Adipose tissue (tissue), 3 donors: Measurements from ENCODE around the gene VCAM1. TPM values are rescaled to one million over a fixed set of nuclear protein-coding genes. Genes with fewer than 3 reads are reported as not detected.

Experiments used
- H3K27ac ChIP-seq: one replicate; pipeline ENCODE4 v1.5.1; 2013; ENCODE audit warnings: low read depth, low read length
- WGBS, 3 donors: extraction: QIAGEN DNeasy Blood & Tissue Kit; methylation state at CpG; one replicate each; pipeline ENCODE4 v1.1.7; 2013; 5-methylcytosine and 5-hydroxymethylcytosine counted together
- polyA plus RNA-seq, 3 donors: library from polyadenylated mRNA; stranded (reverse); fragments of 200-250 nt; gene quantifications; one replicate each; pipeline ENCODE4 v1.2.3, GENCODE V29; 2013
- donor health status: healthy with polysubstance abuse.
- donor health status: Bipolar disorder and iron deficiency.
- donor health status: healthy.

The VCAM1 gene
- polyA plus RNA-seq, 3 donors: 4.2 to 44.4 (median 26.7) TPM

GRCh38 chr1:100720751-100721150 is 1.2 kb downstream of the VCAM1 start:
- H3K27ac ChIP-seq: no peak overlapping the region

GRCh38 chr1:100721526-100722207 is 2.1 kb downstream of the VCAM1 start:
- WGBS, 3 donors: 32 to 38% (median 37%) methylated on average over 9 of the region's 9 CpGs

GRCh38 chr1:100722221-100722620 is 2.7 kb downstream of the VCAM1 start:
- no peak overlapping the region for H3K27ac ChIP-seq

More at GRCh38 chr1:100721526-100722207, 2.1 kb downstream of the VCAM1 start:
- no peak overlapping the region for H3K27ac ChIP-seq

DNA sequence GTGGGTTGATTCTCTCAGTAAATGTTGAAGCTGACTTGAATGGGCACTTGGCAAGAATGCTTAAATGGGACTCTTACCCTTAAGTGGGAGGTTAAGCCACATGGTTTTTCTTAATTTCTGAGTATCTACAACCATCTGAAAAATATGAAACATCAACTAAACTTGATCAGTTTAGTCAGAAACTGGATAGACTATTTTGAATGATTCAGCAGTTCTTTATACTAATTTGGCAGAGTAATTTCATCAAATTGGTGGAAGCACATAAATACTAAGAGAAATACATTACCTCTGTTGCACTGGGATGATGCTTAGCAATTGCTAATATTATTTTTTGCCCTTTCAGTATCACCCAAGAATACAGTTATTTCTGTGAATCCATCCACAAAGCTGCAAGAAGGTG is 4.7 kb downstream of the VCAM1 start:
- H3K27ac ChIP-seq: no peak overlapping the region

DNA sequence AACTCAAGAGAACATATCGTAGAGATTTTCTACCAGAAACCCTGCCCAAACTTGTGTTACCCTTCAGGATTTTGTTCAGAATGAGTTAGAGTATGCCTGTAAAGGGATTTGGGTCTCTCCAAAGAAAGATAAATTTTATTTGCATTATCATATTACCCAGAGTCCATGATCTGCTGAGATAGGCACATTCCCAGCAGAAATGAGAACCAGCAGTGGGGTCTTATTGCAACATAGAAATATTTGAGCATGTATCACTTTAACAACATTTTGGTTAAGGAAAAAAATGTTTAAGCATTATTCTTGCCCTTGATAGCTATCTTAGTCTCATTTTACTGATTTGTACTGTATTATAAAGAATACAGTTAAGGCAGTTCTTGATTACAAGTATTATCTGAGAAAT is 10.6 kb downstream of the VCAM1 start:
- H3K27ac ChIP-seq: no peak overlapping the region
- 73 to 88% (median 78%) methylated on average over 1 of the region's 1 CpG for WGBS, 3 donors

DNA sequence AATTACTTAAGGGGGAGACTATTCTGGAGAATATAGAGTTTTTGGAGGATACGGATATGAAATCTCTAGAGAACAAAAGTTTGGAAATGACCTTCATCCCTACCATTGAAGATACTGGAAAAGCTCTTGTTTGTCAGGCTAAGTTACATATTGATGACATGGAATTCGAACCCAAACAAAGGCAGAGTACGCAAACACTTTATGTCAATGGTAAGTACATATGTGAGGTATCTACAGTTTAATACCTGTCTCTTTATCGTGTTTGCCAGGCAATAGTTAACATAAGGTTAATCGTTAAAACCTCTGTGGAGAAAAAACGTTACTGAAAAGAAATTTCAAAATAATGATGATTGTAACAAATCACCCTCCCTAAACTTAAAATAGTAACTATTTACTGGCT is 11.8 kb downstream of the VCAM1 start:
- 44 to 88% (median 87%) methylated on average over 6 of the region's 6 CpGs for WGBS, 3 donors
- H3K27ac ChIP-seq: no peak overlapping the region

DNA sequence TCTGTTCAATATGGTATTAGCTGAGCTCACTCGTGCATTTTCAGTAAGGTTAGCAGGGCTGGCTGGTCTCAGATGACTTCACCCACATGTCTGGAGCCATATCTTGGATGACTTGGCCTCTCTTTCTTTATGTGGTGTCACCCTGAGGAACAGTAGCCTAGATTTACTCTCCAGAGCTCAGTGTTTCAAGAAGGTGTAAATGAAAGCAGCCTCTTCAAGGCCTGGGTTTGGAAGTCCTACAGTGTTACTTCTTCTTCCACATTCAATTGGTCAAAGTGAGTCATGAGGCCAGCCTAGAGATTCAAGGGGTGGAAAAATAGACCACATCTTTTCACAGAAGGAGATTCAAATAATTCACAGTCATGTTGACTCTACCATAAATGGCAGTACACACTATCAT is 12.2 kb downstream of the VCAM1 start:
- no peak overlapping the region for H3K27ac ChIP-seq
- 54 to 84% (median 69%) methylated on average over 1 of the region's 1 CpG for WGBS, 3 donors

DNA sequence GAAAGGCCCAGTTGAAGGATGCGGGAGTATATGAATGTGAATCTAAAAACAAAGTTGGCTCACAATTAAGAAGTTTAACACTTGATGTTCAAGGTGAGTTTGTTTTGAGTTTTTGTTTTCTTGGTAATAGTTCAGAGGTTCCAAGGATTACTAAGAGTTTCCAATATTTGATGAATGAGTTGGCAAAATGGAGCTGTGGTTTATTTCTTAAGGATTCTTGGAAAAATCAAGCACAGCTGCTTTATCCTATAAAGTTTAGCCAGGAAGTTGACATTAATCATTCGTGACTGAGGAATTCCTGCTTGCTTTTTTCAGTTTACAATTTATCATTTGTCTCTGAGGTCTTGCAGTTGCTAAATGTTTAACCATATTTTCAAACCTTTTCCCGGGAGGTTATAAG is 15.1 kb downstream of the VCAM1 start:
- no peak overlapping the region for H3K27ac ChIP-seq
- 26 to 39% (median 37%) methylated on average over 3 of the region's 3 CpGs for WGBS, 3 donors

GRCh38 chr1:100735244-100735643 is 15.7 kb downstream of the VCAM1 start:
- 42 to 68% (median 58%) methylated on average over 3 of the region's 3 CpGs for WGBS, 3 donors
- H3K27ac ChIP-seq: no peak overlapping the region

DNA sequence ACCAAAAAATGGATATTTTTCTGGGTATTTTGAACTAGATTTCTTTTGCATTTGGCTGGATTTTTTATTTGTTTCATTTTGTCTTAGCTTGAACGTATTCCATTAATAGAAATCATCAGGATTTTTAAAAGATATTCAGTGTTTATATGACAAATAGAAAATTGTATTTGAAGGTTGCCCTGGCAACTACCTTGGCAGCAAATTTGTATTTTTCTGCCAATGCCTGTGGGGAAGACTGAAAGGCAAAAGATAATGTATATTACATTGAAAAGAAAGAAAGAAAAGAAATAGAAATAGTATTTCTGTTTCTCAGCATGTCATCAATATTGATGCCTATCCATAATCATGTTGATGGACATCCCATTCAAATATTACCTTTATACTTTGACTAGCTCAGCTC is 16.8 kb downstream of the VCAM1 start:
- no peak overlapping the region for H3K27ac ChIP-seq
- 12 to 40% (median 34%) methylated on average over 1 of the region's 1 CpG for WGBS, 3 donors

DNA sequence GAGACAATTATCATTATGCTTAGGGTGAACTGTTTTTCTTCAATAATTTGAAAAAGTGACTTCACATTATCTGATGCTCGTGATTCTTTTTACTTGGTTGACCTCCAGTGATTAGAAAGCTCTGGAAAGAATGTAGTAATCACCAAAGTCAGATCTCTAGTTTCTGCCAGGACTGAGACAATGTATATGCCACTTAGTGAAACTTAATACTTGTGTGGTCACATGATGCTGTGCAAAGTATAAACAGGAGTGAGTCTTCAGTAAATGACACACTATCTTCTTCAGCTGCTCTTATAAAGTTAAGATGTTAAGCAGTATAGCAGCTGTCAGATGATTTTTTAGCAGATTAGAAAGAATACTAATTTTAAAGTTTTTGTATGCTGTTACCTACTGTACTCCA is 17.2 kb downstream of the VCAM1 start:
- H3K27ac ChIP-seq: no peak overlapping the region
- 27 to 48% (median 44%) methylated on average over 1 of the region's 1 CpG for WGBS, 3 donors

DNA sequence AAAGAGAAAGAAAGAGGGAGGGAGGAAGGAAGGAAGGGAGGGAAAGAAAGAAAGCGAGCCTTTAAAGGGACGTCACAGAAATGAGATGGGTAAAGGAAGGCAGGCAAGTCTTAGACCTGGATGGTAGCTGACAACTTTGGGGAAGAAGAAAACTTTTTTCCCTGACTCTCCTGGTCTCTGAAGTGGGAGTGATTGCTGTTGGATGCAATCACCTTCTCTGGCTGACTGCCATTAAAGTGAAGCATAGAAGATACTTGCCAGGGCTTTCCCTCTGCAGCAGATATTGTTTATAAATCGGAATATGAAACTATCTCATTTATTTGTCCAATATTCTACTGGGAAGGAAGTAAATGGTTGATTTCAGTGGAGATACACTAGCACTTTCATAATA is 27.0 kb downstream of the VCAM1 start:
- no peak overlapping the region for H3K27ac ChIP-seq
- WGBS, 3 donors: 61 to 75% (median 74%) methylated on average over 3 of the region's 3 CpGs

- 86 to 98% (median 97%) methylated on average over 2 of the region's 2 CpGs for WGBS, 3 donors
- H3K27ac ChIP-seq: no peak overlapping the region
These were observed 28.2 kb downstream of the VCAM1 start for GRCh38 chr1:100747771-100748170.

DNA sequence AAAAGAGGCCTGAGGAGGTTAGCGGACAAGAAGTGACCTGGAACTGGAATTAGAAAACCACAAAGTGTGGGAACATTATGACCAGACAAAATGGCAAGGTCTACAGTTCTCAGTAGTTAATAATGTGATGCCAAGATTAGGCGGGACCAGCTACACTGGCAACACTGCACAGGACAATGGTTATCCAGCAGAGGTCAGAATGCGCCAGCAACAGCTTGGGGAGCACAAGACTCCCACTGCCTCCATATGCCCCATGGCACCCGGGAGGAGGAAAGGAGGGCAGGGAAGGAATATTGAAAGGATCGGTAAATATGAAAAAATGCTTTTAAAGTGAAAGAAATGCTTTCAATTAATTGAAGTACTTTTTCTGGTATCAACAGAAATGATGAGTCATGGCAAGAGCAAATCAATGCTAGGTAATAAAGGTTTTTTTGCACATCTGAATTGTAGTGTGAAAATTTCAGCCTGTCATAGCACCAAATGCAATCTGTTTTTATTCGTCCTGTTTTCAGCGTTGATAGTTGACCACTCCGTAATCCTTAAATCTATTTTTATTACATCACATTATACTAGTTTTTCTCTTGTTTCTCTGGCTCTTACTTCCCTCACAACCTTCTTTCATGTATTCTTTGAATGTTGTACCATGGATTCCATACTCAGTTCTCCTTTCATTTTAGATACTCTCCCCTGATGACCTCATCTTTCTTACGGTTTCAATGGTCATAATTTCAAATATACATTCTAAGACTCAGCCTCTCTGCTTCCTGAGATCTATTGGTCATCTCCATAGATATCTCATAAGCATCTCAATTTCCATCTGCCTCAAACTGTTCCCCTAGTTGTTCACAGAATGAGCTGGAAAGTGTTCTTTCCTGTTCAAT is 30.7 kb downstream of the VCAM1 start:
- 78 to 90% (median 82%) methylated on average over 9 of the region's 9 CpGs for WGBS, 3 donors
- no peak overlapping the region for H3K27ac ChIP-seq

DNA sequence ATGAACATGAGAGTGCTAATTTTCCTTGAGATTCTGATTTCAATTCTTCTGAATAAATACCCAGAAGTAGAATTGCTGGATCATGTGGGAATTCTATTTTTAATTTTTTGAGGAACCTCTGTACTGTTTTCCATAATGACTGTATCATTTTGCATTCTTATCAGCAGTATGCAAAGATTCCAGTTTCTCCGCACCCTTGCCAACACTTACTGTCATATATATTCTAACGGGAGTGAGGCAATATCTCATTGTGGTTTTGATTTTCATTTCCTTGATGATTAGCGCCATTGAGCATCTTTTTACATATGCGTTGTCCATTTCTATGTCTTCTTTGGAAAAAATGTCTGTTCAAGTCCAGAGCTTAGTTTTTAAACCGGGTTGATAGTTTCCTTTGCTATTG is 33.2 kb downstream of the VCAM1 start:
- WGBS, 3 donors: 84 to 90% (median 88%) methylated on average over 5 of the region's 5 CpGs
- no peak overlapping the region for H3K27ac ChIP-seq

- 82 to 88% (median 85%) methylated on average over 4 of the region's 4 CpGs for WGBS, 3 donors
- H3K27ac ChIP-seq: no peak overlapping the region
These were observed 38.4 kb downstream of the VCAM1 start for GRCh38 chr1:100757946-100758345.

GRCh38 chr1:100759188-100759587 is 39.6 kb downstream of the VCAM1 start:
- WGBS, 3 donors: 73 to 81% (median 76%) methylated on average over 3 of the region's 3 CpGs
- H3K27ac ChIP-seq: no peak overlapping the region

DNA sequence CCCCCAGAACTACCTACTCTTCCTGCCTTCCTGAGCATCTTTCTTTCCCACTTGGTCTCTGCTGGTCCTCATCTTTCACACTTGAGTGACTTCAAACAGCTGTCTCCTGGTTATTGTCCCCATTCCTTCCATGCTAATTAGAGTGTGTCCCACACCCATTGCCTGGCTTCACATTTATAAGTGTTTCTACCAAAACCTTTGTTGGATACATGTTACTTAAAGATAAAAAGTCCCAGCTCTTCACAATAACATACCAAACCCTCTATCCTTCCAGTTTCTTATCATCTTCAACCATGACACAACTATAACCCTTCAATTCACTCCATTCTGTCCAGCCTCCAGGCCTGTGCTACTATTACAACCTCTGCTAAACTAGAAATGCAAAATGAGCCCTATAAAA is 41.0 kb downstream of the VCAM1 start:
- H3K27ac ChIP-seq: no peak overlapping the region

GRCh38 chr1:100762461-100762860 is 42.9 kb downstream of the VCAM1 start:
- no peak overlapping the region for H3K27ac ChIP-seq
- 49 to 76% (median 71%) methylated on average over 2 of the region's 2 CpGs for WGBS, 3 donors

DNA sequence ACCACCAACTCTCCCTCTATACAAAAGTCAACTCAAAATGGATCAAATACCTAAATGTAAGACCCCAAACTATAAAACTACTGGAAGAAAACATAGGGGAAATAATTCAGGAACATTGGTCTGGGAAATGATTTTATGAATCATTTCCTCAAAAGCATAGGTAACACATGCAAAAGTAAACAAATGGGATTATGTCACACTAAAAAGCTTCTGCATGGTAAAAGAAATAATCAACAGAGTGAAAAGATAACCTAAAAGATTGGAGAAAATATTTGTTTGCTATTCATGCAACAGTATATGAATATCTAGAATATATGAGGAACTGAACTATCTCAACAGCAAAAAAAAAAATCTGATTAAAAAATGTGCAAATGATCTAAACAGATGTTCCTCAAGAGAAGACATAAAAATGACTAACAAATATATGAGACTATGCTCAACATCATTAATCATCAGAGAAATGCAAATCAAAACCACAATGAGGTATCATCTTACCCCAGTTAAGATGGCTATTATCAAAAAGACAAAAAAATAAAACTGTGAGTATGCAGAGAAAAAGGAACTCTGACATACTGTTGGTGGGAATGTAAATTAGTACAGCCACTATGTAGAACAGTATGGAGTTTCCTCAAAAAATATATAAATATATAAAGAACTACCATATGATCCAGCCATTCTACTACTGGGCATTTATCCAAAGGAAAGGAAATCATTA is 47.8 kb downstream of the VCAM1 start:
- H3K27ac ChIP-seq: no peak overlapping the region
